Measurements from ENCODE around the gene CADM1.

DNA sequence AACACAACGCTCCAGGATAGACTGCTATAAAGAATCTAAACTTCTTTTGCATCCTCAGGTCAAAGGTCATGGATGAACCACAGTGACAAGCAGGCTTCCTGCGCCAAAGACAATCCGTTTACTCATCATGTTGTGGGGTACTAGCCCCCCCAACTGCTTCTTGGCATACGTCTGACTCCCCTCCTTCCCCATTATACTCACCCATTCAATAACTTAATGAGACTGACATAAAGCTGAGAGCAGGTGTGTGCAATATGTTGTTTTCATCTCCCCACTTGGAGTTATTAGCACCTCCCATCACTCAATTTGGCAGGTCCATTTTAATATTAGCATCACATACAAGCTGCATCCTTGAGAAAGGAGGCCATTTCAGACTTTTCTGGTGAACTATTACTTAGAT is 157.1 kb downstream of the CADM1 start:
- TF ChIP-seq, protein P1, sequence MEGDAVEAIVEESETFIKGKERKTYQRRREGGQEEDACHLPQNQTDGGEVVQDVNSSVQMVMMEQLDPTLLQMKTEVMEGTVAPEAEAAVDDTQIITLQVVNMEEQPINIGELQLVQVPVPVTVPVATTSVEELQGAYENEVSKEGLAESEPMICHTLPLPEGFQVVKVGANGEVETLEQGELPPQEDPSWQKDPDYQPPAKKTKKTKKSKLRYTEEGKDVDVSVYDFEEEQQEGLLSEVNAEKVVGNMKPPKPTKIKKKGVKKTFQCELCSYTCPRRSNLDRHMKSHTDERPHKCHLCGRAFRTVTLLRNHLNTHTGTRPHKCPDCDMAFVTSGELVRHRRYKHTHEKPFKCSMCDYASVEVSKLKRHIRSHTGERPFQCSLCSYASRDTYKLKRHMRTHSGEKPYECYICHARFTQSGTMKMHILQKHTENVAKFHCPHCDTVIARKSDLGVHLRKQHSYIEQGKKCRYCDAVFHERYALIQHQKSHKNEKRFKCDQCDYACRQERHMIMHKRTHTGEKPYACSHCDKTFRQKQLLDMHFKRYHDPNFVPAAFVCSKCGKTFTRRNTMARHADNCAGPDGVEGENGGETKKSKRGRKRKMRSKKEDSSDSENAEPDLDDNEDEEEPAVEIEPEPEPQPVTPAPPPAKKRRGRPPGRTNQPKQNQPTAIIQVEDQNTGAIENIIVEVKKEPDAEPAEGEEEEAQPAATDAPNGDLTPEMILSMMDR (IDR thresholded peaks at IDR 0.05; ENCODE audit: low read length) = no peak
- TF ChIP-seq EZH2 (optimal IDR thresholded peaks at IDR 0.05; ENCODE audit: low read depth, low read length) = no peak
